ENCODE results near the gene DENND2A.
"Not testable (repeated sequence)": the region's sequence is repeated elsewhere in the genome, so short reads cannot be mapped to it uniquely, and the experiment has no call there.

DENND2A gene

DNA sequence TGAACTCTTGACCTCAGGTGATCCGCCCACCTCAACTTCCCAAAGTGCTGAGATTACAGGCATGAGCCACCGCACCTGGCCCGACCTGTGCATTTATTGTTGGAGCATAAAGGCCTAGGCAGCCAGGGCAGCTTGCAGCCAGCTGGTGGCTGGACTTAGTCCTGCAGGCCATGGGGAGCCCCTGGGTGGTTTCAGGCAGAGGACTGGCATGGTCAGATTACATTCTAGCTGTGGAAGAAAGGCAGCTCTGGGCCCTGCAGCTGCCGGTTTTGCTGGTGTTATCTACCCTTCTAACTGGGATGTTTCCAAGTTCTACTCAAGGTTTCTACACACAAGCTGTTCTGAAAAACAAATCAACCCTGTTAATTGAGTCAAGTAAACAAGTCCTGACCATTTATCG lies 138.6 kb downstream of the DENND2A start:
- DNase-seq: no peak

DNA sequence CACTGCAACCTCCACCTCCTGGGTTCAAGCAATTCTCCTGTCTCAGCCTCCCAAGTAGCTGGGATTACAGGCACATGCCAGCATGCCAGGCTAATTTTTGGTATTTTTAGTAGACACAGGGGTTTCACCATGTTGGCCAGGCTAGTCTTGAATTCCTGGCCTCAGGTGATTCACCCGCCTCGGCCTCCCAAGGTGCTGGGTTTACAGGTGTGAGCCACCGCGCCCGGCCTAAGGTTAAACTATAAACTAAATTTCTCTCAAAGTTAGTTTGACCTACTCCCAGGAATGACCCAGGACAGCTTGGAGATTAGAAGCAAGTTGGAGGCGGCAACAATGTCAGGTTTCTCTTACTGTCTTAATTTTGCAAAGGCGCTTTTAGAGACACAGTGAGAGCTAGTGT lies 142.8 kb downstream of the DENND2A start:
- not testable (repeated sequence) for DNase-seq

DNA sequence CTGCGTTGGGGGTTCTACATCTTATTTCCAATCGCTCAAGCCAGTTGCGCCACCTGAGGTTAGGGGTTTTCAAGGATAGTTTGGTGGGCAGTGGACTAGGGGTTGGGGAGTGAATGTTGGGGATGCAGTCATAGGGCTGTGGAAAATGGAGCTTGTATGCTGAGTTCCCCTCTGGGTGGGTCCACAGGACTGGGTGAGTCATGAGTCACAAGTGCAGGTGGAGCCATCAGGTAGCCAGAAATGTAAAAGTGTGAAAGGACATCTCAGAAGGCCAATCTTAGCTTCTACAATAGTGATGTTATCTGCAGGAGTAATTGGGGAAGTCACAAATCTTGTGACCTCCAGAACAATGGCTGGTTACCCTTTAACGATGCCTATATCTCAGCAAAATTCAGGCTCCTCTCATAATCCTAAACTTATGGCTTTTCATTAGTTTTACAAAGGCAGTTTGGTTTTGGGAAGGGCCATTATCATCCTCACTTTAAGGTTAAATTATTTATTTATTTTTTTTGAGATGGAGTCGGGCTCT lies 143.3 kb downstream of the DENND2A start:
- no peak for DNase-seq

DNA sequence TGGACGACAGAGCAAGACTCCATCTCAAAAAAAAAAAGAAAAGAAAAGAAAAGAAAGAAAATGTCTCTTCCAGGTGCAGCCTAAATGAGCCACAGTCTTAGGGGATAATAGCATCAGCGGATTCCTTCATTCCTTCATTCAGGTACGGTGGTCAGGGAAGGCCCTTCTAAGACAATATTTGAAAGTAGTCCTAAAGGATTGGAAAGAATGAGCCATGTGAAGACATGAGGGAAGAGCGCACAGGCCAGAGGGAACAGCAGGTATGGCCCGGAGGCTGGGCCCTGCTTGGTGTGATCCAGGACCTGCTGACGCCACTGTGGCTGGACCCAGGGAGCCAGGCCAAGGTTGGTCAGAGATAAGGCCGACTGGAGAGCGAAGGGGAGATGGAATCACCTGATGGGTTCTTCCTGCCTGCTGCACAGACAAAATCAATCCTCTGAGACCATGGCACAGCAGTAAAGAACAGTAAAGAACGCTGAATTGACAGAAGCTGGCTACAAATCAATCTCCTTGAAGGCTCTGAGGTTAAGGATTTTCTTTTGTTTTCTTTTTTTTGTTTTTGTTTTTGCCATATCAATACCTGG lies 145.0 kb downstream of the DENND2A start:
- DNase-seq: no peak

DNA sequence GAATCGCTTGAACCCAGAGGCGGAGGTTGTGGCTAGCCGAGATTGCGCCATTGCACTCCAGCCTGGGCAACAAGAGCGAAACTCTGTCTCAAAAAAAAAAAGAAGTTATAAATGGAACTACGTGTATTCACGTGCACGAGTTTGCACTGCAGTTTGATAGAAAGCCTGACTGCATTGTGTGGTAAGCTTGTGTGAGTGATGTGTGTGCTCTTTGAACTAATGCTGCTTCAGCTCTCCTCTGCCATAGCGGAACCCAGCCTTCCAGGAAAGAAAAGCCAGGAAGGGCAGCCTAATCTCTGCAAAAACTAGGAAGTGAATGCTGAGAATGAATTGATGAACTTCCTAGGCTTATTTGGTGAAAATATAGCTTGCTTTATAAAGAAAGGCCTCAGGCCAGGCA lies 145.7 kb downstream of the DENND2A start:
- no peak for DNase-seq

DNA sequence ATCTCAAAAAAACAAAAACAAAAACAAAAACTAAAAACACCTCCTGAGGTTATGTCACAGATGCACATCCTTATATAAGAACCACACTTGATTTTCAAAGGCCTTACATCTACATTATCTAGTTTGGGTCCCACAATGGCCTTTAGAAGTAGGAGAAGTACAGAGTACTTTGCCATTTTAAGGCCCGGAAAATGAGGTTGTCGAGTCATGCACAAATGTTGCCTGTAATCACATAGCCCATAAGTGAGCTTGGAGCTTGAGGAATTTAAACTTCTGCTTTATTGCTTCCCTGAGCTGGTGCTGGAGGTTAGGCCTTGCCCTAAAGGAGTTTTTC lies 151.6 kb downstream of the DENND2A start:
- no peak for DNase-seq

DNA sequence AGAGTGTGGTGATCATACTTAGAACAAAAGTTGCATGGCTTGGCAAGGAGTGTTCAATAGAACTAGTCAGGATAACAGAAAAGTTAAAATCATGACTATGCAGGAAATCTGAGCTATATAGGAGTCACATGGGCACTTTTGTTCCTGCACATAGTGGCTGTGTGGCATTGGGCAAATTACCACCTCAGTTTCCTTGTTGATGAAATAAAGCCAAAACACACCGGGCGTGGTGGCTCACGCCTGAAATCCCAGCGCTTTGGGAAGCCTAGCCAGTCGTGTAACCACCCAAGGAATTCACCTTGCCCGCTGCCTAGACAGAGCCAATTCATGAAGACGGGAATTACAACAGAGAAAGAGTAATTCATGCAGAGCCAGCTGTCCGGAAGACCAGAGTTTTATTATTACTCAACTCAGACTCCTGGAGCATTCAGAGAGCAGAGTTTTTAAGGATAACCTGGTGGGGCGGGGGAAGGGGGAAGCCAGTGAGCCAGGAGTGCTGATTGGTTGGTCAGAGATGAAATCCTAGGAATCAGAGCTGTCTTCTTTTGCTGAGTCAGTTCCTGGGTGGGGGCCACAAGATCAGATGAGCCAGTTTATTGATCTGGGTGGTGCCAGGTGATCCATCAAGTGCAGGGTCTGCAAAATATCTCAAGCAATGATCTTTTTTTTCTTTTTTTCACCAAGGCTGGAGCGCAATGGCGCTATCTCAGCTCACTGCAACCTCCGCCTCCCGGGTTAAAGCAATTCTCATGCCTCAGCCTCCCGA lies 154.9 kb downstream of the DENND2A start:
- DNase-seq: no peak

DNA sequence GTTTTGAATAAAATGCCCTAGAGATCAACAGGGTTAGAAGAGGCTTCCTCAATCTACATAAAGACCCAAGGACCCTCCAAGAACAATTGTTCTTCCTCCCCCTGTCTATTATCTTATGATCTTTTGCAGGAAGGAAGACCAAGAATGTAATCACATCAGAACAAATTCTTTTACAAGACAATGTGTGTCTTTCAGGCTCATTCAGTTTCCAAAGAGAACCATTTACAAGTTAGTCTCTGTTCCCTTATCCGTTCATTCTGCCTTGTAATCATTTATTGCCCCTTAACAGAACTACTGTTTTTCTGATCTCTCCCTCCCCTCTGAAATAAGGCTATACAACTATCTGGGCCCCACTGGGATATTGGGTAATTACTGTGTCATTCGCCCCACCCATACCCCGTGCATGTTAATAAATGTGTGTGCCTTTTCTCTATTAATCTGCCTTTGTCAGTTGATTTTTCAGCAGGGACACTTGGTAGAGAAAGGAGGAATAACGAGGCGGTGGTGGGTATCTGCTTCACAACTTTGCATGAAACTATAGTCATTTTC lies 155.6 kb downstream of the DENND2A start:
- no peak for DNase-seq

DNA sequence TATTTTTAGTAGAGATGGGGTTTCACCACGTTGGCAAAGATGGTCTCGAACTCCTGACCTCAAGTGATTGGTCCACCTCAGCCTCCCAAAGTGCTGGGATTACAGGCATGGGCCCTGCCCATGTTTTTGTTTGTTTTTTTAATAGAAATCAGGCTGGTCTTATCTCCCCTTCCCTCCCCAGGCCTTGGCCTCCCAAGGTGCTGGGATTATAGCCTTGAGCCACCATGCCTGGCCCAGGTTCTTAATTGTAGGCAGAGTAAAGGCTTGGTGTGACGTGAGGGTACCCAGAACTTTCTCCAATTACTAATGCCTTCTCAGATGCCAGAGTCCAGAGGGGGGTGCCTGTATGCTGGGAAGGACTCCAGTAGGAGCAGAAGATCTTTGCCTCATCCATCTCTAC lies 156.1 kb downstream of the DENND2A start:
- no peak for DNase-seq

DNA sequence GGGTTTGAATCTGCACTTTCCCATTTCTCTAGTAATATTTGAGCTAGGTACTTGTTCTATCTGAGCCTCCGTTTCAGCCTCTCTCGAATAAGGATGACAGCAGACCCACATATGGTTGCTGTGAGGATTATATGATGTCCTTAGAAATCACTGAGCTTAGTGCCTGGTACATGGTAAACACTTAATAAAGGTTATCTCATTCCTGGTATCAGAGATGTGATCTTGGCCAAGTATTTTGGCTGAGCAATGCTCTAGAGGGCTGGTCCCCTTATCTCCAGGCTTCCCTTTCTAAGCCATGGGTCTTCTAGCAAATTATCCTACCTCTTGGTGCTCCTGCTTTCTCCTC lies 160.9 kb downstream of the DENND2A start:
- no peak for DNase-seq

DNA sequence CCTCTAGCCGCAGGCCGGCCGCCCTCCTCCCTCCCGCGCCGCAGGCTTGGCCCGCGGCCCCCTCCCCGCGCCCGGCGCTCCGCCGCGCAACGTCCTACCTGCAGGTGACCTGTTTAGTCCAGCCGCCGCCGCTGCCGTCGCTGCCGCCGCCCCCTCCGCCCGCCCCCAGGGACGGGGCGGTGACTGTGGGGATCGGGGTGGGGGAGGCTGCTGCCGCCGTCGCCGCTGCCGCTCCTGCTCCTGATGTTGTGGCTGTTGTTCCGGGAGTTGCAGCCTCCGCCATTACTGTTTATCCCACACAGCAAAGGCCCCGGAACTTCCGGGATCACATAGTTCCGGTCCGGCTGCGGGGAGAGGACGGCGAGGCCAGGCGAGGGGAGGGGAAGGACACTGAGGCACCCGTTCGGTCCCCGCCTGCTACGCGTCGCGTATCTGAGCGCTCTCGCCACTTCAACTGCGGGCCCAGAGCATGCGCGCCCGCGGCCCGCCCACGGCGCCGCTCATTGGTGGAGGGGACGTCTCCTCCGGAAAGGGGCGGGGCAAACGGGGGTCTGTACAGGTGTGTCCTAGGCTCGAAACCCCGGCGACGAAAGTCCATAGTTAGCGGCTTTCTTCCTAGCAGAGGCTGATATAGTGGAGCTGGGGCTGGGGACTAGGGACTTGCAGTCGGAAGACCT lies 161.4 kb downstream of the DENND2A start, which contains the start of gene MKRN1:
MKRN1 (minus strand) TSS at position 444 of the 677 bp plus-strand sequence; CDS start at position 283, 161 bp downstream.
- peak; percentile 89 for DNase-seq

DNA sequence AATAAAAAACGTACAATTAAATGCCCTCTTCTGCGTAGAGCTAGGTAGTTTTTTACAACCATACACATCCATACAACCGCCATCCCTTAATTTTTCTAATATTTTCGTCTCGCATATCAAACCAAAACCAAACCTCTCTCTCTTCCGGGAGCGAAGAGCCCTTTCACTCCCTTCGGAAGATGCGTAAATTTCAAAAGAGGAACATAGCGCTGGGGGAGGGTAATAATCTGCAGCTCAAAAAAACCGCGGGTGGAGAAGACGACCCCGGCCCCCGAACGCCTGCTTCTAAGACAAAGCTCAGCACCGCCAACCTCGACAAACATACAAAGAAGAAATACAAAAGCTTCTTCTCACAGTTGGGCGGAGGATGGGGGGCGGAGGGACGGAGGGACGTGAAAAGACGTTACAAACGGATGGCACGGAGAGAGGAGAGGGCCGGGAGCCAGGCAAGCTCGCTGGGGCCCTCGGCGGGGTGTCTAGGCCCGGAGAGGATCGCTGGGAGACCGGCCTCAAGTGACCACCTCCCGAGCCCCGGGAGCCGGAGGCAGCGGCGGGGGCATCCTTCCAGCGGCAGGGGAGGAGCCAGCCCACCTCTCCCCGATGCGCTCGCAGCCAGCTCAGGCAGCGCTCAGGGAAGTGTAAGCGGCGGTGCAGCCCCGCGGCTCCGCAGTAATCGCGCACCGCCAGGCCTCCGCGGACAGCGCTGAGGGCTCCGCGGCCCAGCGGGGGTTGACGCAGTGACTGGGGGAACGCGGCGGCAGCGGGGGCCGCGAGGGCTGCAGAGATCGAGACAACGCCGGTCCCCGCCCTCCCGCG lies 162.2 kb downstream of the DENND2A start:
- DNase-seq: peak; percentile 84

DNA sequence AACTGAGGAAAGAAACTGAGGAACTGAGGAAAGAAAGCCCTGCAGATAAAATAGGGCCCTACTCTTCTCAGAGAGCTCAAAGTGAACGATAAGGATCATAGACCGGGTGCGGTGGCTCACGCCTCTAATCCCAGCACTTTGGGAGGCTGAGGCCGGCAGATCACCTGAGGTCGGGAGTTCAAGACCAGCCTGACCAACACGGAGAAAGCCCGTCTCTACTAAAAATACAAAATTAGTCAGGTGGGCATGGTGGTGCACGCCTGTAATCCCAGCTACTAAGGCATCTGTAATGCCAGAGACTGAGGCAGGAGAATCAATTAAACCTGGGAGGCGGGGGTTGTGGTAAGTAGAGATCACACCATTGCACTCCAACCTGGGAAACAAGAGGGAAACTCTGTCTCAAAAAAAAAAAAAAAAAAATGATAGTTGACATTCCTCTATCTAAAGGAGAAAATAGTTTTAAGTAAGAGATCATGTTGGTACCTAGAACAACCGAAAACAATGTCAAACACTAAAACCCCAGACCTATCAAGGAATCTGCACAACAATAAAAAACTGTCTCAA lies 163.8 kb downstream of the DENND2A start:
- no peak for DNase-seq

DNA sequence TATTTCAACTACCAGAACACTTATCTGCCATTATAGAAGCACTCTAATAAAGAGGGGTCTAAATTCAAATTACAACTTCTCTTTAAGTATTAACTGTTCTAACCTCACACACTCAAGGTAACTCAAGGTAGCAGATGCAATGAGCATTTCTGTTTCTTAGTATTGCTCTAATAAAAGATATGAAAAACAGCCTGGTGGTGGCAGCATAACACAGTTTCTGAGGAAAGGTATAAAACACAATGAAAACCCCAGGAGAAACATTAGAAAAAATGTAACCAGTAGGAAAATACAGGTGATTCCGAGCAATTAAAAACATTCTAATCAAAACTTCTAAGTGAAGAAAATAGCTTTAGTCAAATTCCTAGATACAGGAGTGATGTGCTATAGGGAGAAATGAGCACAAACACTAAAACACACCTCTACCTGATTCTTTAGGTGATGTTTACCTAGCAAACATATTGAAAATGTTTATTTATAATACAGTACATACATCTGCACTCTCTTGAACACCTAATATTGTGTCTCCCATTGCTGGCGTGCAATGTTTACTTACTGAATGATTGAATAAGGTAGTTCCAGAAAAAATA lies 164.8 kb downstream of the DENND2A start:
- peak; percentile 17 for DNase-seq
